ENCODE data around the gene SMCO3.

GRCh38 chr12:14772946-14773345 lies 41.0 kb downstream of the SMCO3 start:
- TF ChIP-seq REST (IDR thresholded peaks at IDR 0.05; ENCODE audit: low read depth) (no peak), NFIC (IDR thresholded peaks at IDR 0.05) (no peak), RAD21 (IDR thresholded peaks at IDR 0.05; ENCODE audit: low read depth) (no peak)

Data from Ishikawa (cell line).